T1000 (cell line): ENCODE data around the gene RMI2.

Source experiments
- DNase-seq: peaks from one replicate; lab custom pipeline; 2025; ENCODE audit warnings: mixed read lengths; lab: John Stamatoyannopoulos, UW

RMI2 gene

GRCh38 chr16:11399261-11399831 is 54.1 kb downstream of the RMI2 start:
- no peak for DNase-seq

GRCh38 chr16:11400076-11400475 is 54.8 kb downstream of the RMI2 start:
- no peak for DNase-seq
